Right ventricle myocardium inferior (tissue), 1 donor: ENCODE results near the gene CLEC14A. TPM values are rescaled to one million over a fixed set of nuclear protein-coding genes. Genes with fewer than 3 reads are reported as not detected.

ENCODE experiments used
- ATAC-seq: fragments of 200-7000 bp; cut with Tn5 transposase; one replicate; pipeline ENCODE4 v1.9.1; 2020; ENCODE audit warnings: mild to moderate bottlenecking, moderate library complexity
- DNase-seq: peaks from one replicate; pipeline ENCODE4 v3.0.0; 2021; ENCODE audit errors: missing footprints
- intact Hi-C: fragments of 100-400 bp; cut with DNase I; formaldehyde crosslinking; loops from one replicate; pipeline ENCODE4 v1.11.0; 2022
- total RNA-seq: library from RNA; stranded (reverse); fragmentation: NEBNext Ultra II Directional; extraction: Animal tissue kit (Norgen Biotek cat#: 25700); gene quantifications from one replicate; pipeline ENCODE4 v1.2.1, GENCODE V29; 2021
- donor health status: DM: no; HTN: yes; CAD: no; lungs with severe emphysema.

CLEC14A gene
- total RNA-seq, 1 donor from 2014 or later: 32.0 TPM

DNA sequence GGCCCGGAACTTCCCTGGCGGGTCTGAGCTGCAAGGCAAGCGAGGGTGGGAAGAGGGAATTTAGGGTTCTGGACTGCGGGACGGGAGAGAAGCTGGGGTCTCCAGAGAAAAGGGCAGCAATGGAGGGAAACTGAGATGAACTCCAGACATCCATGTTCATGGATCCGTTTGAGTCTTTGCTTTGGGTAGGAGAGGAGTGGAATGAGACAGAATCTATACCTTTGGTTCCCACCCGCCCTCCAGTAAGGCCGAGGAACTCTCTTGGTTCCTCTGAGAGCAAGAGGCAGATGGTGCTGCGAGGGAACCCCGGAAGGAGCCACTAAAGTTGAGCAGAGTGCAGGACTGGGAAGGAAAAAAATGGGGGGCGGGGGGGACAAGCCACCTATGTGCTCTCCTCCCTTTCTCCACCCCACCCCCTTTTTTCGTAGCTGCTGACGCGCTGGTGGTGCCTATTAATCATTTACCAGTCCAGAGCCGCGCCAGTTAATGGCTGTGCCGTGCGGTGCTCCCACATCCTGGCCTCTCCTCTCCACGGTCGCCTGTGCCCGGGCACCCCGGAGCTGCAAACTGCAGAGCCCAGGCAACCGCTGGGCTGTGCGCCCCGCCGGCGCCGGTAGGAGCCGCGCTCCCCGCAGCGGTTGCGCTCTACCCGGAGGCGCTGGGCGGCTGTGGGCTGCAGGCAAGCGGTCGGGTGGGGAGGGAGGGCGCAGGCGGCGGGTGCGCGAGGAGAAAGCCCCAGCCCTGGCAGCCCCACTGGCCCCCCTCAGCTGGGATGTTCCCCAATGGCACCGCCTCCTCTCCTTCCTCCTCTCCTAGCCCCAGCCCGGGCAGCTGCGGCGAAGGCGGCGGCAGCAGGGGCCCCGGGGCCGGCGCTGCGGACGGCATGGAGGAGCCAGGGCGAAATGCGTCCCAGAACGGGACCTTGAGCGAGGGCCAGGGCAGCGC, 47.0 kb downstream of the CLEC14A start:
- peak; percentile 58 for ATAC-seq
- DNase-seq: peak; percentile 47
- intact Hi-C loops: no loop called here

DNA sequence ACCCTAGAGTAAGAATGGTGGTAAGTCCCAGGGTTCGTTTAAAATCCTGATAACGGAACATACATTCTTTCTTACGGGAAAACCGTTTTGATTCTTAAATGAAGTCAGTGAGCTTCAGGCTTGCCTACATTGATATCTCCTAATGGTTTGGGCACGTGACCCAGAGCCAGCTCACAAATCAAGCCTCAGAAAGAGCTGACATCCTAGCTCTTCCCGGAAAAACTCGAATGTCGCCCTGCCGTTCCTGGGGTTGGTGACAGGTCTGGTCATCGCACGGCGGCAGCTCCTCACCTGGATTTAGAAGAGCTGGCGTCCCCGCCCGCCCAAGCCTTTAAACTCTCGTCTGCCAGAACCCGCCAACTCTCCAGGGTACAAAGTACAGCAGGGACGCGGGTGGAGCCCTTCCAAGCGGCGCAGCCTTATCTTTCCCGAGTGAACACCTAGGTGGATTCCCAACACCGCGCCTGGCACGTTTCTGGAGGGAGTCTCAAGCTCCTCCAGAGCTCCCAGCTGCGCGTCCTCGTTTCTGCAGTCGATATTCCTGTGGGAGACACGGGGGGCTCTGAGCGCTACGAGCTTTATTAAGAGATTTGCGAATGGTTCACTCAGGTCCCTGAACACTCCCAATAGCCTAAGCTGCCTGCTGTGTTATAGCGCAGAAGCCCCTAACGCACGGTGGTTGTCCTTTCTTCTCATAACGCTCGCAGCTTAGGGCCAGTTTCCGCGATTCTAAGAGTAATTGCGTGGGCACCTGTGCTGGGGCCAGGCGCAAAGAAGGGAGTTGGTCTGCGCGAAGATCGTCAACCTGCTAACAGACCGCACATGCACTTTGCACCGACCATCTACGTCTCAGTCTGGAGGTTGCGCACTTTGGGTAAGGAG, 47.9 kb downstream of the CLEC14A start, which contains the start of gene SSTR1:
Gene SSTR1, plus strand, starts transcription at position 169 of the 882 bp plus-strand sequence. CDS start 1,486 bp downstream, outside the sequence.
- ATAC-seq (no peak), DNase-seq (peak; percentile 48)
- intact Hi-C loops: no loop called here

DNA sequence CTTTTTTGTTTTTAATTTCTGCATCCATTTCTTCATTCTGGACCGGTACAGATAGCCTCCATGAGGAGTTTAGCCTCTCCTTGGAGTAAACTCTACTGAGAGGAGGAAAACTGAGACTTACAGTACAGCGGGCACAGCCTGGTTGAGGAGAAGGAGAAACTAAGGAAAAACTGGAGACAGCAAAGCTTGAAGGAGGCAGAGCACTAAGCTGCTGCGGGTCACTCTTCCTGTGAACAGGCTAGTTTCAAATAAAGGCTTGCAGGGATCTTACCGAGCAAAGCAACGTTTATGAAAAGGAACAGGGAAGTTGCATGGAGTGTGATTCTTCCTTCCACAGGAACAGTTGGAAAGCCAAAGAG, 48.5 kb downstream of the CLEC14A start:
- DNase-seq (no peak), ATAC-seq (no peak)
- intact Hi-C loops: no loop called here

- intact Hi-C loops: no loop called here
- ATAC-seq (no peak), DNase-seq (no peak)
These were observed 49.1 kb downstream of the CLEC14A start for GRCh38 chr14:38206689-38207376.

GRCh38 chr14:38205949-38206665, 49.8 kb downstream of the CLEC14A start:
- intact Hi-C loops: no loop called here
- no peak for ATAC-seq
- DNase-seq: no peak

DNA sequence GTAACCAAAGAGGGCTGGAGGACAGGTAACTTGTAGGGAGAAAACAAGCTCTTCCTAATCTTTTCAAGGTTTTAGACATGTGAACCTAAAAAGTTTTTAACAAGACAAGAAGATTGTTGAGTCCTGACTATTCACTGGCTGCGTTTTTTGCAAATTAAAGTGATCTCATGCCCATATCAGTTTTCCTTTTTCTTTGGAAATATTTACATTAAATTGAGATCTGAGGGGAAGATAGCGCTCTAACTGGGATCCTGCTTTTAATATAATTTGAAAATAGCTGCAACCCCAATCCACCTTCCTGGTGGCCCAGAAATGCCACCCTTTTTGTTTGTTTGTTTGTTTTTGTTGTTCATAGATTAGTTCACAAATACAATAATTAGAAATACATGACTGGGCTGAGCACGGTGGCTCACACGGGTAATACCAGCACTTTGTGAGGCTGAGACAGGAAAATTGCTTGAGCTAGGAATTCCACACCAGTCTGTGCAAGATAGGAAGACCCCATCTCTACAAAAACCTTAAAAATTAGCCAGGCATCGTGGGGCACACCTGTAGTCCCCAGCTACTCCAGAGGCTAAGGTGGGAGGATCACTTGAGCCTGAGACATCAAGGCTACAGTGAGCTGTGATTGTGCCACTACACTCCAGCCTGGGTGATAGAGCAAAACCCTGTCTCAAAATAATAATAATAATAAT, 50.6 kb downstream of the CLEC14A start:
- DNase-seq (no peak), ATAC-seq (no peak)
- intact Hi-C loops: no loop called here

GRCh38 chr14:38204719-38205115, 51.2 kb downstream of the CLEC14A start:
- intact Hi-C loops: no loop called here
- ATAC-seq (no peak), DNase-seq (no peak)

Other genes starting within 250 kb of the CLEC14A start
- 0.51 TPM for gene SSTR1, start 48.2 kb downstream of the CLEC14A start, total RNA-seq